Forelimb muscle (tissue), 1 donor: ENCODE results near the gene RXRA. TPM values are rescaled to one million over a fixed set of nuclear protein-coding genes. Genes with fewer than 3 reads are reported as not detected.

ENCODE experiments used
- DNase-seq: peaks from one replicate; pipeline ENCODE4 v3.0.0-alpha.2; 2013; ENCODE audit warnings: low read depth
- polyA plus RNA-seq: library from polyadenylated mRNA; unstranded; fragments of 120-200 nt; gene quantifications from one replicate; pipeline ENCODE4 v1.2.1, GENCODE V29; 2013; ENCODE audit not compliant: insufficient read length

RXRA gene
- polyA plus RNA-seq, 1 donor = 28.9 TPM

- no peak for DNase-seq
These were observed 118.7 kb downstream of the RXRA start for GRCh38 chr9:134445000-134445399.

DNA sequence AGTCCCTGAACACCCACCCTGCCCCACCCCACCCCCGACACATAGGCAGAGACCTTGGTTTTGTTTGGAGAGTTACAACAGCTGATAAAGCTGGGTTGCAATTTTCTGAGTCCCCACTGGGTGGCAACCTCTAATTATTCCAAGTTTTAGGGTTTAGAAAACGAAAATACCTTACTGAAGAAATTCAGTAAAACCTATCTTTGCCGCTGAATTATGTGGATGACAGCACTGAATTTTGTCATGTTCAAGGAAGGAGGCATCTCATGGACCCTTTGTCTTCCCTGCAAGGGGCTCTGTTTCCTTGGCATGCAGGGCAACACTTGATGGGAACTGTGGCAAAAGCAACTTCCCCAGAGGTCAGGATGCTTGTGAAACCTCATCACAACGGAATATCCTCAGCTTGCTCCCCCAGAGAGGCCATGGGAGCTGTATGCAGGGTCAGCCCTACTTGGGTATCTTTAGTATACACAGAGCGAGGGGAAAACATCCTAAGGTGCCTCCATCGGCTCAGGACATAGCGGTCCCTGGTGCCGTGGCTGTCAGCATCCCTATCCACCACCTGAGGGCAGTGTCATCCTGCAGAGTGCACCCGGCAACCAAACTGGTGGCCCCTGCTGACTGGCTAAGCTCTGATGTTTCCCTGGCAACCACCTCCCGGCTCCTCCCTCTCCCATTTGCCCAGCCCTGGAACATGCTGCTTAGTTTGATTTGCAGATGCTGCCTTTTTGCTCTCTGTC, 123.1 kb downstream of the RXRA start:
- DNase-seq = peak; percentile 88

DNA sequence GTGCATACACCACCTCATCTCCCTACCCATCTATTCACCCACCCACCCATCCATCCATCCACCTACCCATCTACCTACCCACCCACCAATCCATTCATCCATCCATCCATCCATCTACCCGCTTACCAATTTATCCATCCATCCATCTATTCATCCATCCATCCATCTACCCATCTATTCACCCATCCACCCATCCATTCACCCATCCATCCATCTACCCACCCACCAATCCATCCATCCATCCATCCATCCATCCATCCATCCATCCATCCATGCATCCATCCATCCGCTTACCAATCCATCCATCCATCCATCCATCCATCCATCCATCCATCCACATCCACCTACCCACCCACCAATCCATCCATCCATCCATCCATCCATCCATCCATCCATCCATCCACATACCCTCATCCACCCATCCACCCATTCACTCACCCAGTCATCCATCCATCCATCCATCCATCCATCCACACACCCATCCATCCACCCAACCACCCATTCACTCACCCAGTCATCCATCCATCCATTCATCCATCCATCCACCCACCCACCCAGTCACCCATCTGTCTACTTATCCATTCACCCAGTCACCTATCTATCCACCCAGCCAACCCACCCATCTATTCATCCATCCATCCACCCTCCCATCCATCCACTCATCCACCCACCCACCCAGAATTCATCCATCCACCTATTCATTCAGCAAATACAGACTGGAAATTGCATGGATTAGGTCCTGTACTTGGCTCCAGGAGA, 125.6 kb downstream of the RXRA start:
- no peak for DNase-seq

DNA sequence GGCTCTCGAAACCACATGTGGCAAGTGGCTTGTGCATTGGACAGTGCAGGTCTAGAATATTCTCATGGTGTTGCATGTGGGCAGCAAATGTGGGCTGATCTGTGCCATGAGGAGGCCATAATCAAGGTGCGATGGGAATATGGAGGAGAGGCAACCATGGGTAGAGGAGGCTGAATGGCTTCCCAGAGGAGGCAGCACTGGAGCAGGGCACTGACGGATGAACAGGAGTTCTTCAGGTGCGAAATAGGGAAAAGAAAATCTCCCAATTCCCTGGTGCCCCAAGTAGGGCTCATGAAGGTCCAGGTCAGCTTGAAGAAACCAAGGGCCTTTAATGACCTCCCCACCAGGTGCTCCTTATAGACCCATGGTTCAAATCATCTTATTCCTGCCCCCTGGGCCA, 126.5 kb downstream of the RXRA start:
- DNase-seq = no peak

GRCh38 chr9:134453776-134454475, 127.7 kb downstream of the RXRA start:
- DNase-seq = no peak

- DNase-seq = no peak
These were observed 128.2 kb downstream of the RXRA start for GRCh38 chr9:134454476-134454857.

- no peak for DNase-seq
These were observed 128.8 kb downstream of the RXRA start for GRCh38 chr9:134455021-134455471.

DNA sequence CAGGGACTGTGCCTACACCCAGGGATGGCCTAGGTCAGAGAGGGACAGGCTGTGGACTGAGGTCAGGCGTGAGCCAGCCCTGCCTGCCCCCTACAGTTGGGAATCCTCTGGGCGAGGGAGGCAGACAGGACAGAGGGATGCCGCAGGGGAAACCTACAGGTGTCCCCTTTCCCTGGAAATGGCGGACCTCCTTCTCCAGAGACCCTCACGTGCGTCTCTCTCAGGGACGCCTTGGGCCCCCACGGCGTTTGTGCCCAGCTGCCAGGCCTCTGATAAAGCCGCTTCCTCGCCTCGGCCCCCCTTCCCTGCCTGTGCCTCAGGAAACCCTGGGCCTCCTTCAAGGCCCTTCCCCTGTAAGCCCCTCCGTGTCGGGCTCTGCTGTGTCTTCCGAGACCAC, 129.3 kb downstream of the RXRA start:
- no peak for DNase-seq

DNA sequence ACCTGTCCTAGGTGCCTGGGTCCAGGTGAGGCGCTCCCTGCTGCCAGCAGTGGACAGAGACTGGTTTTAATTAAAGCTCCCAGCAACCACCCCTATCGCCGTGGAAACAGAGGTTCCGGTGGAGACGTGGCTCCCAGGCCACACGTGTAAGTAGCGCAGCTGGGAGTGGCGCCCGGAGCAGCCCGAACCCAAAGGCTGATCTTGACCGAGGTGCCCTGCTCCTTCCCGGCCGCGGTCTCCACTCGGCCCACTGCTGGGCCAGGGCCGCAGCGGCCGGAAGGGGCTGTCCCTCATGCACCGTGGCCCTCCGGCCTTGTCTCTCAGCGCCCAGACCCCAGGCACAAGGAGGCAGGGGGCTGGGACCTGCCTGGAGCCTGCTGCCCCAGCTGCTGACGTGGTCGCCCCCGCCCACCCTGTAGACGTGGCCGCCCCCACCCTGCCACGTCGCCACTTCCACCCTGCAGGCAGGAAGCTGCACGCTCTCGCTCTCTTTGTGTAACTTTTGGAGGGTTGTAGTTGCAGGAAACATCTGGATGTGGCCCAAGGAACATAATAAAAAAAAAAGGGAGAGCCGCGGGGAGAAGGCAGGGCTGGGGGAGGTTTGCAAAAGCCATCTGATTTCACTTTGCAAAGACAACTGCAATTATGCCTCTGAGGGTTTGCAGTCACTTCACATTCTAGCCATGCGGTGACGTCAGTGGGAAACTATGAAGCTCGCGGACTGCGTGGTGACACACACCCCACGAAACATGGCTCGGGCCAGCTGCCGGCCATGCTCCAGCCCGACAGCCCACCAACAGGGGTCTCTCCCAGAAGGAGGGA, 129.9 kb downstream of the RXRA start:
- peak; percentile 94 for DNase-seq

GRCh38 chr9:134456756-134457305, 130.6 kb downstream of the RXRA start:
- DNase-seq = no peak

DNA sequence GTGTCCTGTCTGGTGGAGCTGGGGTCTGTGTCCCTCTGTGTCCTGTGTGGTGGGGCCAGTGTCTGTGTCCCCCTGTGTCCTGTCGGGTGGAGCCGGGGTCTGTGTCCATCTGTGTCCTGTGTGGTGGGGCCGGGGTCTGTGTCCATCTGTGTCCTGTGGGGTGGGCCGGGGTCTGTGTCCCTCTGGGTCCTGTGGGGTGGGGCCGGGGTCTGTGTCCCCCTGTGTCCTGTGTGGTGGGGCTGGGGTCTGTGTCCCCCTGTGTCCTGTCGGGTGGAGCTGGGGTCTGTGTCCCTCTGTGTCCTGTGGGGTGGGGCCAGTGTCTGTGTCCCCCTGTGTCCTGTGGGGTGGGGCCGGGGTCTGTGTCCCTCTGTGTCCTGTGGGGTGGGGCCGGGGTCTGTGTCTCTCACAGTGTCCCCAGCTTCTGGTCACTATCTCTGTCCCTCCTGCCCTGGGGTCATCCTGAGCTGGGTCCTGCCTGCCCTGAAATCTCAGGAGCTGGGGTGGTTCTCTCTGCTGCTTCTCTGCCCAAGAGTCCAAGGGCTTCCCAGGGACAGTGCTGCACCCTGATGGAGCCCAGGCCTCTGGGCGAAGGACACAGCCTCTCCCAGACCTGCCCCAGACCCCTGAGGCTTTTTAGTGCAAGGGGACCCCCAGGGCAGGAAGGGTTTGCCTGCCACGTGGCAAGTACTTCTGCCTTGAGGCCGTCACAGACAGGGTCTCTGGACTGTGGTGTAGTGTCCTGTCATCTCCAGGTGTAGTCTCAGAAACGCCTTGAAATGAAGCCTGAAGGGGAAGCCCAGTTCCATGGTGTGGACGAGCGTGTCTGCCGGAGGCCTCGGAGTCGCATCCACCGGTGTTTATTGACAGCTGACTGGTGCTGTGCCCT, 131.3 kb downstream of the RXRA start:
- no peak for DNase-seq

DNA sequence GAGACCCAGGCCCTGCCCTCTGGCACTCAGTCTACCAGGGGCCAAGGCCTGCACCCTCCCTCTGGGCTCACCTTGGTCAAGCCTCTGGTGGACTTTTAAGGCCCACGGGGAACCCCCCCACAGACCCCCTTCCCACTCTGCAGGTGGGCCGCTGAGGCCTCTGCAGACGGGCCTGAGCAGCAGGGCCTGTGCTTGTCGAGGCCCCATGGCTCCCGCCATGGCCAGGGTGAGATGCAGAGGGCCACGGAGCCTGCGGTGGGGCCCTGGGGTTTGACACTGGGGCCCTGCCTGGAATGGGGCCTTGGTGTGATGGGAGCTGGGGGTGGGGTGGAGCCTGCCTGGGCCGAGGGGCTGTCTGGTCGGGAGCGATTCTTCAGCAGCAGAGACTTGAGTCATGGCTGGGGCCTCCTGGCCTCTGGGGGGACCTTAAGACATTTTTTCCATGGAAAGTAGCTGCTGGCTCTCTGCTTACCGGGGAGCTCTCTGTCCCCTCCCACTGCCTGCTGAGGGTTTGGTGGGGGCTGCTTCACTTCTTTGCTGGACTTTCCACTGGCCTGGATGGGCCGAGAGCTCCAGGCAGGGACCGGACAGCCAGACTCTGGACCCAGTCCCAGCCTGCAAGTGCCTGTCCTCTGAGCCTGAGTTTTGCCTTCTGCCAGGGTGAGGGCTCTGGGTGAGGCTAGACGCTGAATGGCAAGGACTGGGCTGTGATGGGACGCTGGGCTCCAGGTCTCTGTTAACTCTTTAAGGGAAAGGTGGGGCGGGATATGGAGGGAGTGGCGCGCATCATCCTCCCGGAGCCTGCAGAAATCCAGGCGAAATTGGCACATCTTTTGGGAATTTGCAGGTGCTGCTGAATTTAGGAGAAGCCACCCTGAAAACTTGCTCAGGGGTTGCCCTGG, 132.2 kb downstream of the RXRA start:
- DNase-seq = peak; percentile 86

DNA sequence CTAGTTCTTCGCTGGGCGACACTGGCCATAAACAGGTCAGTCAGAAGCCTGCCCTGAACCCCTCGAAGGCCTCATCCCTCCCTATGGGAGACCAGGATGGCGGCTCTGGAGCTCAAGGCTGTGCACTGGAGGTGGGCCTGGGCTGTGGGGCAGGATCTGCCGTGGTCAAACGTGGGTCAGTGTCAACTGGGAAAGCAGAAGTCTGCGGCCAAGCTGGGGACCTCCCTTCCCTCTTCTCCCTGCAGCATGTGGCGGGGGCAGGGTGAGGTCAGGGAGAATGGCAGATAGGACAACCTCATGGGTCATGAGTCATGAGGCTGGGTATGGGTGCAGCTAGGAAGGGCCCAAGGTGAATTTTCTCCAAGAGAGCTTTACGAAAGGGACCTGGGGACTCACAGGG, 132.9 kb downstream of the RXRA start:
- no peak for DNase-seq

DNA sequence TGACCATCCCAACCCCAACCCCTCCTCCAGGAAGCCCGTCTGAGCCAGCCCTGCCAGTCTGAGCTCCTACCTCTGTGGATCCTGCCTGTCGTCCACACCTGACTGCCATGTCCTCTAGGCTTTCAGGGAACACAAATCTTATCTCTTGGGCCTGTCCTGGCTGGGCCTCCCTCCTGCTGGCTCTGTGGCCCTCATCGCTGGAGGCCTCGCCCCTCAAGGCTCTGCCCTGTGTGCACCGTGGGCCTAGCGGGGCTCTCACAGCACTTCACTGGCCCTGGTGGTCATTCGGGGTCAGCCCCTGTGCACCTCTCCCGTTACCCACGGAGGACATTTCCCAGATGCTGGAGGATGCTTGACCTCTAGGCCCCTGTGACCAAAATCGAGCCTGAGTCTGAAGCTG, 133.3 kb downstream of the RXRA start:
- no peak for DNase-seq

- DNase-seq = no peak
These were observed 134.0 kb downstream of the RXRA start for GRCh38 chr9:134460206-134460605.

DNA sequence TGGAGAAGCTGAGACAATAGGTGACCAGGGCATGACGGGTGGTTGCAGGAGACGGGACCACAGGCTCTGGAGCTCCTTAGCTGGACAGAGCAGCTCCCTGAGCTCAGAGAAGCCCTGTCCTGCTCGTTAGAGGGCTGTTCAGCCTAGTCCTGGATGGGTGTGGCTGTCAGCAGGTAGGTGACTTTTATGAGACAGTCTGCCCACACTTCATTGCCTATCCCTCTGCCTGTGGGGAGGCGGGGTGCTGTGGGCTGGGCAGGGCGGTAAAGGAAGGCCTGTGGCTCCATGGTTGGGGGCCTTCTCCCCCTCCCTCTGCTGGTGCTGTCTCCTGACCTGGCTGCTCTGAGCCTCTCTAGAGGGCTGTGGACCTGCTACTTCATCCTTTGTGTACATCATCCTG, 134.6 kb downstream of the RXRA start:
- no peak for DNase-seq

- no peak for DNase-seq
These were observed 135.2 kb downstream of the RXRA start for GRCh38 chr9:134461426-134461982.

DNA sequence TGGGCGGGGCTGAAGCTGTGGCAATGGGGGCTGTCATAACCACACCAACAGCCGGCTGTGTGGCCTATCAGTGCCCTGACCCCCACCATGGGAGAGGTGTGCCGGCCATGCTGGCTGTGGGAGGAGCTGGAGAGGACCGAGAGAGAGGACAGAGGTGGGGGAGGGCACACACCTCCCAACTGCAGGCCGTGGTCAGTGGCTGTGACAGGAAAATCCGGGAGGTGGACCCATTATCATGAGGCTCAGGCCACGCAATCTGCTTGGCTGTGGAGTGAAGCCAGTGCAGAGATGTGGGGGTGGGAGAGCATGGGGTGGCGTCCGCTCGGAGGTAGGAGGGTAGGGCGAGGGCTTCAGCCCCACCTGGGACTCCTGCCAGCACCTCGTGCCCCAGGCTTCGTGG, 136.1 kb downstream of the RXRA start:
- DNase-seq = no peak

GRCh38 chr9:134463280-134463679, 137.0 kb downstream of the RXRA start:
- DNase-seq = no peak
